ENCODE data around the gene CERK. TPM values are rescaled to one million over a fixed set of nuclear protein-coding genes. Genes with fewer than 3 reads are reported as not detected.

Gene CERK
- total RNA-seq, 1 experiment from 2014 or later = 45.6 TPM

- ChIA-PET CTCF (no interaction called here), POLR2A (no interaction called here)
- DNase-seq (ENCODE audit: low spot score) = no peak
- peaks cover 7% of the 10 kb centered on the region for H3K27me3 Mint-ChIP-seq (ENCODE audit: low read depth)
- H3K9me3 Mint-ChIP-seq = peaks cover 27% of the 10 kb centered on the region
- H3K36me3 Mint-ChIP-seq = peaks cover 23% of the 10 kb centered on the region
- H3K27ac Mint-ChIP-seq = no peak overlapping the region
- ATAC-seq = no peak
- H3K4me1 Mint-ChIP-seq = no peaks in the 10 kb centered on the region
- no peak overlapping the region for H3K4me3 Mint-ChIP-seq
- no peak for TF ChIP-seq JUN (CRISPR knock-in tag; IDR thresholded peaks at IDR 0.05)
- TF ChIP-seq ZNF263 (CRISPR knock-in tag; IDR thresholded peaks at IDR 0.05; ENCODE audit: low read depth) = no peak
- no peak for TF ChIP-seq ATF3 (CRISPR knock-in tag; conservative IDR thresholded peaks at IDR 0.05)
Measured at GRCh38 chr22:46752988-46753310, 14.9 kb upstream of the CERK start.

DNA sequence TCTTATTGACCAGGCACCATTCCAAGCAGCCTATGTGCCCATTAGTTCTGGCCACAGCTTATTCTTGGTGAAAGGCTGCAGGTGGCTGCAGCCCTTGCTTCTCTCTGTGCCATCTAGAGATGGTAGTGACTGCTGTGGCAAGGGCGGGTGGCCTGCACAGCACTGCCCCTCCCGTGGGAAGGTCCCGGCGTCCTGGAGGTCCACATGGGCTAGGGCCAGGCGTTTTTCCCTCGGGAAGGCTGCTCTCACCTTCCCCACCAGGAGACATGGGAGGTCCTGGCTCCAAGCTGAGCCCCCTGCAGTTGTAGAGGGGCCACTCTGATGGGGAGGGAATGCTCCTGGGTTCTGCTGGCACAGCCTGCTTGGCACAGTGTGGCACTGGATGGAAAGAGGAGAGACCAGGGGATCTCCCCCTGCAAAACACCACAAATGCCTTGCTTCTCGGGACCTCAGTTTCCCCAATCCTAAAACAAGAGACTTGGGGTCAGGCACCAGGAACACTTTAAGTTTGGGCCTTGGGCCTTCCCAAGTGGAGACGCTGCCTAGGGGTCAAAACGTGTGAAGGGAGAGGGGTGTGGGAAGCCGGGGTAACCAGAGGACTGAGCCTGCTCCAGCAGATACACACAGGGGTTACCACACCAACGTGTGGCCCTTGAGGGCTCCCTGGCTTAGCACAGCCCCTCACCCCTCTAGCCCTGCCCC lies 14.4 kb upstream of the CERK start:
- H3K4me3 Mint-ChIP-seq = no peak overlapping the region
- ATAC-seq = no peak
- CTCF ChIA-PET = no interaction called here
- no peaks in the 10 kb centered on the region for H3K4me1 Mint-ChIP-seq
- peaks cover 21% of the 10 kb centered on the region for H3K36me3 Mint-ChIP-seq
- DNase-seq (ENCODE audit: low spot score) = no peak
- peaks cover 7% of the 10 kb centered on the region for H3K27me3 Mint-ChIP-seq (ENCODE audit: low read depth)
- H3K9me3 Mint-ChIP-seq = peaks cover 25% of the 10 kb centered on the region
- H3K27ac Mint-ChIP-seq = no peak overlapping the region
- POLR2A ChIA-PET = no interaction called here
- TF ChIP-seq SMAD3 (CRISPR knock-in tag; IDR thresholded peaks at IDR 0.05; ENCODE audit: borderline replicate concordance) = no peak
- TF ChIP-seq NFE2L1 (CRISPR knock-in tag; IDR thresholded peaks at IDR 0.05) = no peak
- TF ChIP-seq, protein P1, sequence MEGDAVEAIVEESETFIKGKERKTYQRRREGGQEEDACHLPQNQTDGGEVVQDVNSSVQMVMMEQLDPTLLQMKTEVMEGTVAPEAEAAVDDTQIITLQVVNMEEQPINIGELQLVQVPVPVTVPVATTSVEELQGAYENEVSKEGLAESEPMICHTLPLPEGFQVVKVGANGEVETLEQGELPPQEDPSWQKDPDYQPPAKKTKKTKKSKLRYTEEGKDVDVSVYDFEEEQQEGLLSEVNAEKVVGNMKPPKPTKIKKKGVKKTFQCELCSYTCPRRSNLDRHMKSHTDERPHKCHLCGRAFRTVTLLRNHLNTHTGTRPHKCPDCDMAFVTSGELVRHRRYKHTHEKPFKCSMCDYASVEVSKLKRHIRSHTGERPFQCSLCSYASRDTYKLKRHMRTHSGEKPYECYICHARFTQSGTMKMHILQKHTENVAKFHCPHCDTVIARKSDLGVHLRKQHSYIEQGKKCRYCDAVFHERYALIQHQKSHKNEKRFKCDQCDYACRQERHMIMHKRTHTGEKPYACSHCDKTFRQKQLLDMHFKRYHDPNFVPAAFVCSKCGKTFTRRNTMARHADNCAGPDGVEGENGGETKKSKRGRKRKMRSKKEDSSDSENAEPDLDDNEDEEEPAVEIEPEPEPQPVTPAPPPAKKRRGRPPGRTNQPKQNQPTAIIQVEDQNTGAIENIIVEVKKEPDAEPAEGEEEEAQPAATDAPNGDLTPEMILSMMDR (IDR thresholded peaks at IDR 0.05) = no peak
- no peak for TF ChIP-seq CREB1 (CRISPR knock-in tag; IDR thresholded peaks at IDR 0.05)
- no peak for TF ChIP-seq NR1H2 (CRISPR knock-in tag; IDR thresholded peaks at IDR 0.05)
- no peak for TF ChIP-seq NFATC4 (CRISPR knock-in tag; IDR thresholded peaks at IDR 0.05)
- no peak for TF ChIP-seq PRRX2 (CRISPR knock-in tag; IDR thresholded peaks at IDR 0.05)
- TF ChIP-seq ESRRA (CRISPR knock-in tag; IDR thresholded peaks at IDR 0.05; ENCODE audit: borderline replicate concordance) = no peak
- TF ChIP-seq, protein P2, sequence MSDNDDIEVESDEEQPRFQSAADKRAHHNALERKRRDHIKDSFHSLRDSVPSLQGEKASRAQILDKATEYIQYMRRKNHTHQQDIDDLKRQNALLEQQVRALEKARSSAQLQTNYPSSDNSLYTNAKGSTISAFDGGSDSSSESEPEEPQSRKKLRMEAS (CRISPR knock-in tag; IDR thresholded peaks at IDR 0.05) = no peak
- TF ChIP-seq ZNF263 (CRISPR knock-in tag; IDR thresholded peaks at IDR 0.05; ENCODE audit: low read depth) = no peak
- TF ChIP-seq AR (CRISPR knock-in tag; IDR thresholded peaks at IDR 0.05) = no peak
- no peak for TF ChIP-seq ZNF232 (CRISPR knock-in tag; IDR thresholded peaks at IDR 0.05)
- TF ChIP-seq, protein P3, sequence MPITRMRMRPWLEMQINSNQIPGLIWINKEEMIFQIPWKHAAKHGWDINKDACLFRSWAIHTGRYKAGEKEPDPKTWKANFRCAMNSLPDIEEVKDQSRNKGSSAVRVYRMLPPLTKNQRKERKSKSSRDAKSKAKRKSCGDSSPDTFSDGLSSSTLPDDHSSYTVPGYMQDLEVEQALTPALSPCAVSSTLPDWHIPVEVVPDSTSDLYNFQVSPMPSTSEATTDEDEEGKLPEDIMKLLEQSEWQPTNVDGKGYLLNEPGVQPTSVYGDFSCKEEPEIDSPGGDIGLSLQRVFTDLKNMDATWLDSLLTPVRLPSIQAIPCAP (CRISPR knock-in tag; IDR thresholded peaks at IDR 0.05) = no peak
- TF ChIP-seq, protein P4, sequence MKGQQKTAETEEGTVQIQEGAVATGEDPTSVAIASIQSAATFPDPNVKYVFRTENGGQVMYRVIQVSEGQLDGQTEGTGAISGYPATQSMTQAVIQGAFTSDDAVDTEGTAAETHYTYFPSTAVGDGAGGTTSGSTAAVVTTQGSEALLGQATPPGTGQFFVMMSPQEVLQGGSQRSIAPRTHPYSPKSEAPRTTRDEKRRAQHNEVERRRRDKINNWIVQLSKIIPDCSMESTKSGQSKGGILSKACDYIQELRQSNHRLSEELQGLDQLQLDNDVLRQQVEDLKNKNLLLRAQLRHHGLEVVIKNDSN (CRISPR knock-in tag; IDR thresholded peaks at IDR 0.05) = no peak

Data from WTC11 (cell line).